WTC11 (cell line): ENCODE data around the gene CAMKK2.

ENCODE experiments used
- CREM ChIP-seq: sonication (generic); formaldehyde crosslinking; IDR thresholded peaks from 2 replicates; pipeline ENCODE4 v1.8.1; 2022; ENCODE audit warnings: mild to moderate bottlenecking, missing genetic modification reagents, moderate library complexity
- CTCF ChIP-seq: fragments of 200-600 bp; IDR thresholded peaks from 2 replicates; pipeline ENCODE4 v1.8.0; 2022; ENCODE audit warnings: antibody characterized with exemption
- NR1H2 ChIP-seq: sonication (generic); formaldehyde crosslinking; IDR thresholded peaks from 2 replicates; pipeline ENCODE4 v1.9.0; 2021; ENCODE audit warnings: mild to moderate bottlenecking, moderate library complexity, missing genetic modification reagents
- TF ChIP-seq, protein P1 (sequence below): sonication (generic); formaldehyde crosslinking; IDR thresholded peaks from 2 replicates; pipeline ENCODE4 v1.8.1; 2022; ENCODE audit warnings: low read depth, missing genetic modification reagents, borderline replicate concordance
- TF ChIP-seq, protein P2 (sequence below): sonication (generic); formaldehyde crosslinking; IDR thresholded peaks from 2 replicates; pipeline ENCODE4 v1.8.1; 2023; ENCODE audit warnings: mild to moderate bottlenecking, missing genetic modification reagents, moderate library complexity

GRCh38 chr12:121293603-121294002, 2.9 kb downstream of the CAMKK2 start:
- TF ChIP-seq CTCF (no peak), CREM (no peak), NR1H2 (CRISPR knock-in tag) (no peak)
- TF ChIP-seq, protein P1, sequence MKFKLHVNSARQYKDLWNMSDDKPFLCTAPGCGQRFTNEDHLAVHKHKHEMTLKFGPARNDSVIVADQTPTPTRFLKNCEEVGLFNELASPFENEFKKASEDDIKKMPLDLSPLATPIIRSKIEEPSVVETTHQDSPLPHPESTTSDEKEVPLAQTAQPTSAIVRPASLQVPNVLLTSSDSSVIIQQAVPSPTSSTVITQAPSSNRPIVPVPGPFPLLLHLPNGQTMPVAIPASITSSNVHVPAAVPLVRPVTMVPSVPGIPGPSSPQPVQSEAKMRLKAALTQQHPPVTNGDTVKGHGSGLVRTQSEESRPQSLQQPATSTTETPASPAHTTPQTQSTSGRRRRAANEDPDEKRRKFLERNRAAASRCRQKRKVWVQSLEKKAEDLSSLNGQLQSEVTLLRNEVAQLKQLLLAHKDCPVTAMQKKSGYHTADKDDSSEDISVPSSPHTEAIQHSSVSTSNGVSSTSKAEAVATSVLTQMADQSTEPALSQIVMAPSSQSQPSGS = no peak
- TF ChIP-seq, protein P2, sequence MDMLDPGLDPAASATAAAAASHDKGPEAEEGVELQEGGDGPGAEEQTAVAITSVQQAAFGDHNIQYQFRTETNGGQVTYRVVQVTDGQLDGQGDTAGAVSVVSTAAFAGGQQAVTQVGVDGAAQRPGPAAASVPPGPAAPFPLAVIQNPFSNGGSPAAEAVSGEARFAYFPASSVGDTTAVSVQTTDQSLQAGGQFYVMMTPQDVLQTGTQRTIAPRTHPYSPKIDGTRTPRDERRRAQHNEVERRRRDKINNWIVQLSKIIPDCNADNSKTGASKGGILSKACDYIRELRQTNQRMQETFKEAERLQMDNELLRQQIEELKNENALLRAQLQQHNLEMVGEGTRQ (CRISPR knock-in tag) = no peak
